ENCODE measurements around the gene DAPK1. TPM values are rescaled to one million over a fixed set of nuclear protein-coding genes. Genes with fewer than 3 reads are reported as not detected.

The DAPK1 gene
- total RNA-seq, 1 donor from 2014 or later = 24.6 TPM

- DNase-seq (ENCODE audit: extremely low spot score in 2 of 2) = no peak
- Histone ChIP-seq H3K4me1 (no peaks in the 10 kb centered on the region), H3K36me3 (no peaks in the 10 kb centered on the region), H3K27me3 (no peaks in the 10 kb centered on the region), H3K4me3 (no peak overlapping the region), H3K9me3 (no peaks in the 10 kb centered on the region), H3K27ac (no peak overlapping the region)
- intact Hi-C loops (cut with DNase I) = no loop called here
- no peak for TF ChIP-seq POLR2AphosphoS5 (IDR thresholded peaks at IDR 0.05; ENCODE audit: insufficient read depth in 1 of 2, low read depth in 1 of 2)
- no peak for TF ChIP-seq POLR2A (IDR thresholded peaks at IDR 0.05)
- no peak for TF ChIP-seq CTCF (IDR thresholded peaks at IDR 0.05)
These were observed 22.2 kb upstream of the DAPK1 start for GRCh38 chr9:87475463-87475862.

GRCh38 chr9:87478226-87478992 lies 19.3 kb upstream of the DAPK1 start:
- Histone ChIP-seq H3K9me3 (no peaks in the 10 kb centered on the region), H3K4me3 (no peak overlapping the region), H3K27me3 (no peaks in the 10 kb centered on the region), H3K4me1 (no peaks in the 10 kb centered on the region), H3K27ac (no peak overlapping the region), H3K36me3 (no peaks in the 10 kb centered on the region)
- intact Hi-C loops (cut with DNase I) = no loop called here
- no peak for DNase-seq (ENCODE audit: extremely low spot score in 2 of 2)
- TF ChIP-seq POLR2AphosphoS5 (IDR thresholded peaks at IDR 0.05; ENCODE audit: insufficient read depth in 1 of 2, low read depth in 1 of 2) (no peak), POLR2A (IDR thresholded peaks at IDR 0.05) (no peak), CTCF (IDR thresholded peaks at IDR 0.05) (no peak)

GRCh38 chr9:87479801-87480201 lies 17.9 kb upstream of the DAPK1 start:
- DNase-seq (ENCODE audit: extremely low spot score in 2 of 2) = no peak
- no peak overlapping the region for H3K4me3 ChIP-seq
- TF ChIP-seq POLR2A (IDR thresholded peaks at IDR 0.05) = no peak
- no peak for TF ChIP-seq POLR2AphosphoS5 (IDR thresholded peaks at IDR 0.05; ENCODE audit: insufficient read depth in 1 of 2, low read depth in 1 of 2)
- TF ChIP-seq CTCF (IDR thresholded peaks at IDR 0.05) = no peak
- H3K4me1 ChIP-seq = no peaks in the 10 kb centered on the region
- H3K27ac ChIP-seq = no peak overlapping the region
- no peaks in the 10 kb centered on the region for H3K27me3 ChIP-seq
- H3K9me3 ChIP-seq = no peaks in the 10 kb centered on the region
- H3K36me3 ChIP-seq = no peaks in the 10 kb centered on the region
- intact Hi-C loops (cut with DNase I) = no loop called here

GRCh38 chr9:87481890-87482855 lies 15.5 kb upstream of the DAPK1 start:
- Histone ChIP-seq H3K27me3 (no peaks in the 10 kb centered on the region), H3K4me1 (no peaks in the 10 kb centered on the region), H3K4me3 (no peak overlapping the region), H3K27ac (no peak overlapping the region), H3K9me3 (no peaks in the 10 kb centered on the region), H3K36me3 (no peaks in the 10 kb centered on the region)
- intact Hi-C loops (cut with DNase I) = no loop called here
- no peak for DNase-seq (ENCODE audit: extremely low spot score in 2 of 2)
- no peak for TF ChIP-seq POLR2A (IDR thresholded peaks at IDR 0.05)
- TF ChIP-seq POLR2AphosphoS5 (IDR thresholded peaks at IDR 0.05; ENCODE audit: insufficient read depth in 1 of 2, low read depth in 1 of 2) = no peak
- TF ChIP-seq CTCF (IDR thresholded peaks at IDR 0.05) = no peak

Data from vagina (tissue), 2 donors.